GM10266 (cell line): ENCODE results near the gene SPOP.
A peak's percentile ranks its signal among the peaks of the same experiment; 100 is the strongest.
"Not testable (repeated sequence)": the region's sequence is repeated elsewhere in the genome, so short reads cannot be mapped to it uniquely, and the experiment has no call there.

Experiments used
- DNase-seq: peaks from one replicate; pipeline ENCODE4 v3.0.0; 2012; ENCODE audit errors: extremely low spot score
- CTCF ChIP-seq: IDR thresholded peaks from 2 replicates; pipeline ENCODE4 v1.5.1; 2012; ENCODE audit warnings: mild to moderate bottlenecking, low read depth; ENCODE audit not compliant: control insufficient read depth, insufficient read depth; ENCODE audit errors: missing control alignments

The SPOP gene

GRCh38 chr17:49677933-49678847 lies at the start of gene SPOP:
Gene SPOP, minus strand, starts transcription at chr17:49678097. Its CDS starts 55,287 bp downstream, at chr17:49622810.
- no peak for TF ChIP-seq CTCF
- DNase-seq, result peak; percentile 94

- no peak for DNase-seq
- no peak for TF ChIP-seq CTCF
Measured at GRCh38 chr17:49727380-49727779, 49.5 kb upstream of the SPOP start.

- DNase-seq, result no peak
Measured at GRCh38 chr17:49725452-49726130, 47.7 kb upstream of the SPOP start.

GRCh38 chr17:49724552-49724951 lies 46.7 kb upstream of the SPOP start:
- DNase-seq, result not testable (repeated sequence)

More at GRCh38 chr17:49725452-49726130, 47.7 kb upstream of the SPOP start:
- no peak for TF ChIP-seq CTCF

DNA sequence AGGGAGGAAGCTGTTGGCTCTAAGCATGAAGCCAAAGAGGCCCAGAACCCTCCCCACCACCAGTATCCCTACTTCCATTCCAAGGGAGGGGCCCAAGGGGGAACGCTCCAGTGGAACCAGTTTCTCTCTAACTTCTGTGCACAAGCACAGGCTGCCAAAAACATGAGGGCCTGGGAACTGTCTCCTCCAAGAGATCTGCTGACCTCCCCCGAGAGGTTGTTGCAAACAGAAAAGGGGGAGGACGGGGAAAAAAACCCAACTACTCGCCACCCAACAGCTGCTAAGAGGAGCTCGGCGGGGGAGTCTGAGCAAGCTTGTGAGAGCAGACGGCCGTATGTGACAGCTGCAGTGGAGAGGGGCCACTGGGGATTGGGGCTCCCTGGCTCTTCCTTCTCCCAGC lies 45.5 kb upstream of the SPOP start:
- DNase-seq, result no peak
- TF ChIP-seq CTCF, result no peak

DNA sequence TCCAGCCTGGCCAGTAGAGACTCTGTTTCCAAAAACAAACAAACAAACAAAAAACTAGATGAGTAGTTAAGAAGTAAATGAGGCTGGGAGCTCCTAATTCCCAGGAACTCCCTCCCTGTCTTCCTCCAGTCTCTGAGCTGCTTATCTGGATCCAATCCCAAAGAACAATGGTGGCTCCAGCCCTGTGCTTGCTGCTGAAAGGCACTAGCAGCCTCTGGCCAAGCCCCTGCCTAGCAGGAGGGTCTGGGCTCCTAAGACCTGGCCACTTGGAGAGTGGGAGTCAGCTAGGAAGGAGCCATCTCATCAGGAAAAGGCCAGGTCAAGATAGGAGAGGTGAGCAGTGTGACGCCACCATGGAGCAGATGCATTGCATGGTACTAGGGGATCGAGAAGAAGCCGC lies 44.2 kb upstream of the SPOP start:
- no peak for TF ChIP-seq CTCF
- no peak for DNase-seq

DNA sequence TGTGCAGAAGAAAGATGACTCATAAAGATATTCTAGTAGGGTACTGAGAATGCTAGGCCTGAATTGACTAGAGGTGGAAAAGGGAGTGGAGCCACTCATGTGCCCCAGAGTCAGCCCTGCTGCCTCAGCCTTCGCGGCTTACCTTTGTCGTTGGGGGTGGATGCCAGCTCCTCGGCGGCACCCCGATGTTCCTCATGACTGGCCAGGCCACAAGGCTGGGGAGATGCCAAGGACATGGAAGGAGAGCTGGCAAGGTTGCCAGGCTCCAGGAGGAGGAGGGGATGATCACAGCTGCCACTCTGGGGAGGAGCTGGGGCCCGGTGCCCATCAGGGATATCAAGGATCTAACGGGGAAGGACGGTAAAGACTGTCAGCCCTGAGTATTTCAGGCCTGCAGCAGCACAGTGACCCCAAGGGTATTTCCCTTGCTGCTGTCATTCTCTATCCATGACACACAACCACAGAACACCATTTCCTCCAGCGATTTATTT lies 39.5 kb upstream of the SPOP start:
- DNase-seq, result no peak
- TF ChIP-seq CTCF, result no peak
